NB4 (cell line): ENCODE measurements around the gene MAPKAPK3.

Experiments used
- DNase-seq: peaks from one replicate; pipeline ENCODE4 v3.0.0; 2010; ENCODE audit warnings: low read depth
- H3K4me3 ChIP-seq: one replicate; pipeline ENCODE4 v1.5.1; 2011; ENCODE audit warnings: mild to moderate bottlenecking, low read depth, low read length, moderate library complexity
- MAX ChIP-seq: IDR thresholded peaks from 2 replicates; pipeline ENCODE4 v1.6.1; 2011; ENCODE audit warnings: low read depth, low read length
- MYC ChIP-seq: IDR thresholded peaks from 2 replicates; pipeline ENCODE4 v1.6.1; 2011; ENCODE audit warnings: low read depth, low read length
- POLR2A ChIP-seq: IDR thresholded peaks from 2 replicates; pipeline ENCODE4 v1.6.1; 2011; ENCODE audit warnings: mild to moderate bottlenecking; ENCODE audit not compliant: insufficient read length; ENCODE audit errors: extremely low read depth
- TF ChIP-seq, protein P1 (sequence below): IDR thresholded peaks from one replicate; pipeline ENCODE4 v1.5.1; 2012; ENCODE audit warnings: low read depth, low read length

MAPKAPK3 gene

GRCh38 chr3:50585919-50586762 is 30.8 kb upstream of the MAPKAPK3 start:
- no peak for DNase-seq
- TF ChIP-seq, protein P1, sequence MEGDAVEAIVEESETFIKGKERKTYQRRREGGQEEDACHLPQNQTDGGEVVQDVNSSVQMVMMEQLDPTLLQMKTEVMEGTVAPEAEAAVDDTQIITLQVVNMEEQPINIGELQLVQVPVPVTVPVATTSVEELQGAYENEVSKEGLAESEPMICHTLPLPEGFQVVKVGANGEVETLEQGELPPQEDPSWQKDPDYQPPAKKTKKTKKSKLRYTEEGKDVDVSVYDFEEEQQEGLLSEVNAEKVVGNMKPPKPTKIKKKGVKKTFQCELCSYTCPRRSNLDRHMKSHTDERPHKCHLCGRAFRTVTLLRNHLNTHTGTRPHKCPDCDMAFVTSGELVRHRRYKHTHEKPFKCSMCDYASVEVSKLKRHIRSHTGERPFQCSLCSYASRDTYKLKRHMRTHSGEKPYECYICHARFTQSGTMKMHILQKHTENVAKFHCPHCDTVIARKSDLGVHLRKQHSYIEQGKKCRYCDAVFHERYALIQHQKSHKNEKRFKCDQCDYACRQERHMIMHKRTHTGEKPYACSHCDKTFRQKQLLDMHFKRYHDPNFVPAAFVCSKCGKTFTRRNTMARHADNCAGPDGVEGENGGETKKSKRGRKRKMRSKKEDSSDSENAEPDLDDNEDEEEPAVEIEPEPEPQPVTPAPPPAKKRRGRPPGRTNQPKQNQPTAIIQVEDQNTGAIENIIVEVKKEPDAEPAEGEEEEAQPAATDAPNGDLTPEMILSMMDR = no peak
- TF ChIP-seq MAX (no peak), POLR2A (no peak)
- no peak overlapping the region for H3K4me3 ChIP-seq

DNA sequence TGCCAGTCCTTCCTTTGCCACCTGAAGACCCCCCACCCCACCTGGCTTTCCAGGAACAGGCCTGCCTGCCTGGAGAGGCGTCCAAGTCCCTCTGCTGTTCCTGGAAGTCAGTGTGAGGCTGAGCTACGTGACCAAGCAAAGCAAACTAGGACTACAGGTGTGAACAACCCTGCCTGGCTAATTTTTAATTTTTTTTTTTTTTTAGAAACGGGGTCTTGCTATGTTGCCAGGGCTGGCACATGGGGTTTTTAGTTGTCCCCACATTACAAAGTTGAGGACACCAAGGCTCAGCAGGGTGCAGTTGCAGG is 30.2 kb upstream of the MAPKAPK3 start:
- TF ChIP-seq, protein P1 = no peak
- TF ChIP-seq MAX = no peak
- TF ChIP-seq MYC = no peak
- TF ChIP-seq POLR2A = no peak
- no peak for DNase-seq

GRCh38 chr3:50587373-50587772 is 29.6 kb upstream of the MAPKAPK3 start:
- H3K4me3 ChIP-seq = no peak overlapping the region
- DNase-seq = no peak
- TF ChIP-seq POLR2A = no peak
- no peak for TF ChIP-seq MYC
- TF ChIP-seq, protein P1 = no peak
- no peak for TF ChIP-seq MAX

More for the DNA sequence above, 30.2 kb upstream of the MAPKAPK3 start:
- H3K4me3 ChIP-seq = no peak overlapping the region

DNA sequence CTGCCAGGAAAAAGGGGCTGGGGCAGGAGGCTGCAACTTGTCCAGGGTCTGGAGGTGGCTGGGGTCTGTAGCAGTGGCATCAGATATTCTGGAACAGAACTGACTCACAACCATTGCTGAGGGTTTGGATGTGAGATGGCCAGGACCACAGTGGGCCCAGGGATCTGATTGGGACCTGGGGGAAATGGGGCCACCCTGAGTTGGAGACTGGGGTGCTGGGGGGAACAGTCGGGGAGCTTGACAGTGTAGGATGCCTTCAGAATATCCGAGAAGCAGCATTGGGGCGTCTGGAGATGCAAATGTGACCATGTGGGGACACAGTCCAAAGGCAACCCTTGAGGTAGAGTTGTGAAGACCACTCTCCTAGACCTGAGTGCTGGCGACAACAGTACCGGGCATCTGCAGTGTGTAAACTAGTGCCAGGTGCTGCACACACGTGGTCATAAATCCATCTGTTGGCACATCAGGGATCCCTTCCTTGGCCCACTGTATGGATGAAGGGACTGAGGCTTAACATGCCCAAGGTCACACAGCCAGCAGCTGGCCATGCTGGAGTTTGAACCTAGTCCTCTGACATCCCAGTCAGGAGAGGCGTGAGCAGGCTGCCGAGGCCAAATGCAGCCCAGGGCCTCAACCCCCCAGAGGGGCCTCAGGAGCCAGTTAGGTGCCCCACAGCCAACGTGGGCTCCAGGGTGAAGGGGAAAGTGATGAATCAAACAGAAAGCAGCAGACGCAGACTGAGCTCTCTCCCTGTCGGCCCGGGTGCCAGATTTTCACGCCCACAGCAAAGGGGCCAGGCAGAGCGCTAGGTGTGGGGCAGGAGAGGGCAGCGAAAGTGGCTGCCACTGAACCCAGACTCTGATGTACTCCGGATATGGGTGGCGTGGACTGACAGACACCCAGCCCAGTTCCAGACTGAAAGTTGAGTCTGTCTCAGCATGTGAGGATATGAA is 28.9 kb upstream of the MAPKAPK3 start:
- H3K4me3 ChIP-seq = no peak overlapping the region
- TF ChIP-seq MYC (no peak), POLR2A (no peak), MAX (no peak)
- TF ChIP-seq, protein P1 = no peak
- DNase-seq = no peak

- no peak overlapping the region for H3K4me3 ChIP-seq
- no peak for DNase-seq
- TF ChIP-seq POLR2A (no peak), MYC (no peak), MAX (no peak)
These were observed 28.1 kb upstream of the MAPKAPK3 start for GRCh38 chr3:50588759-50589433.
